Trophoblast cell (in vitro differentiated cells and primary cell): Measurements from ENCODE around the gene AAK1.

Experiments used
- DNase-seq, 2 donors: peaks; one replicate each; pipeline ENCODE4 v3.0.0-alpha.2; 2016
- H2AFZ ChIP-seq: 2 replicates; pipeline ENCODE4 v1.6.1; 2013; ENCODE audit warnings: low read length, moderate library complexity, mild to moderate bottlenecking; ENCODE audit not compliant: insufficient read depth, poor library complexity
- H2AK5ac ChIP-seq: 2 replicates; pipeline ENCODE4 v1.6.1; 2013; ENCODE audit warnings: mild to moderate bottlenecking, low read length
- H2BK120ac ChIP-seq: 2 replicates; pipeline ENCODE4 v1.6.1; 2013; ENCODE audit warnings: low read length, mild to moderate bottlenecking, moderate library complexity; ENCODE audit not compliant: insufficient read depth, poor library complexity
- H2BK12ac ChIP-seq: 2 replicates; pipeline ENCODE4 v1.6.1; 2013; ENCODE audit warnings: mild to moderate bottlenecking, low read length, moderate library complexity
- H2BK5ac ChIP-seq: 2 replicates; pipeline ENCODE4 v1.6.1; 2013; ENCODE audit warnings: low read length, low read depth, moderate library complexity, mild to moderate bottlenecking; ENCODE audit not compliant: poor library complexity
- H3K14ac ChIP-seq: 2 replicates; pipeline ENCODE4 v1.6.1; 2013; ENCODE audit warnings: mild to moderate bottlenecking, low read length
- H3K18ac ChIP-seq: 2 replicates; pipeline ENCODE4 v1.6.1; 2013; ENCODE audit warnings: mild to moderate bottlenecking, low read length
- H3K23ac ChIP-seq: 2 replicates; pipeline ENCODE4 v1.6.1; 2013; ENCODE audit warnings: low read length
- H3K27ac ChIP-seq: 2 replicates; pipeline ENCODE4 v1.5.1; 2013; ENCODE audit warnings: low read depth, mild to moderate bottlenecking, inconsistent platforms, low read length, moderate library complexity
- H3K27me3 ChIP-seq: 2 replicates; pipeline ENCODE4 v1.6.1; 2013; ENCODE audit warnings: inconsistent platforms, mild to moderate bottlenecking, low read length, moderate library complexity; ENCODE audit not compliant: insufficient read depth
- H3K36me3 ChIP-seq, 2 experiments: 1 replicate in 1 of 2; 2 replicates in 1 of 2; pipeline ENCODE4 v1.6.1; 2013; ENCODE audit warnings: low read length in 2 of 2, mild to moderate bottlenecking in 2 of 2, moderate library complexity in 1 of 2; ENCODE audit not compliant: insufficient read depth in 2 of 2, control insufficient read depth in 1 of 2
- H3K4ac ChIP-seq: 2 replicates; pipeline ENCODE4 v1.6.1; 2013; ENCODE audit warnings: low read depth, mild to moderate bottlenecking, low read length, moderate library complexity
- H3K4me1 ChIP-seq, 2 experiments: 1 replicate in 1 of 2; 2 replicates in 1 of 2; pipeline ENCODE4 v1.6.1; 2013; ENCODE audit warnings: low read length in 2 of 2, mild to moderate bottlenecking in 2 of 2, moderate library complexity in 1 of 2; ENCODE audit not compliant: insufficient read depth in 2 of 2, control insufficient read depth in 1 of 2
- H3K4me2 ChIP-seq: 2 replicates; pipeline ENCODE4 v1.6.1; 2013; ENCODE audit warnings: inconsistent platforms, mild to moderate bottlenecking, low read length, moderate library complexity
- H3K4me3 ChIP-seq: 2 replicates; pipeline ENCODE4 v1.5.1; 2013; ENCODE audit warnings: mild to moderate bottlenecking, low read depth, low read length, inconsistent platforms
- H3K79me1 ChIP-seq: one replicate; pipeline ENCODE4 v1.6.1; 2013; ENCODE audit warnings: low read length
- H3K79me2 ChIP-seq: 2 replicates; pipeline ENCODE4 v1.6.1; 2013; ENCODE audit warnings: low read length, mild to moderate bottlenecking; ENCODE audit not compliant: control insufficient read depth, insufficient read depth, poor library complexity
- H3K9ac ChIP-seq: 2 replicates; pipeline ENCODE4 v1.6.1; 2013; ENCODE audit warnings: mild to moderate bottlenecking, low read length
- H3K9me3 ChIP-seq: 2 replicates; pipeline ENCODE4 v1.6.1; 2013; ENCODE audit warnings: low read depth, mild to moderate bottlenecking, control low read depth, inconsistent platforms, low read length; ENCODE audit not compliant: insufficient read depth
- H4K12ac ChIP-seq: 2 replicates; pipeline ENCODE4 v1.6.1; 2013; ENCODE audit warnings: low read depth, mild to moderate bottlenecking, low read length, moderate library complexity
- H4K8ac ChIP-seq: 2 replicates; pipeline ENCODE4 v1.6.1; 2013; ENCODE audit warnings: low read depth, mild to moderate bottlenecking, low read length, moderate library complexity
- H4K91ac ChIP-seq: one replicate; pipeline ENCODE4 v1.6.1; 2013; ENCODE audit warnings: low read depth, mild to moderate bottlenecking, low read length, moderate library complexity
- WGBS: extraction: QIAGEN DNeasy Blood & Tissue Kit; methylation state at CpG from one replicate; pipeline ENCODE4 v1.1.7; 2013; ENCODE audit warnings: missing lambda C conversion rate; ENCODE audit not compliant: insufficient read length, insufficient coverage; ENCODE audit errors: extremely low coverage; 5-methylcytosine and 5-hydroxymethylcytosine counted together

The AAK1 gene

DNA sequence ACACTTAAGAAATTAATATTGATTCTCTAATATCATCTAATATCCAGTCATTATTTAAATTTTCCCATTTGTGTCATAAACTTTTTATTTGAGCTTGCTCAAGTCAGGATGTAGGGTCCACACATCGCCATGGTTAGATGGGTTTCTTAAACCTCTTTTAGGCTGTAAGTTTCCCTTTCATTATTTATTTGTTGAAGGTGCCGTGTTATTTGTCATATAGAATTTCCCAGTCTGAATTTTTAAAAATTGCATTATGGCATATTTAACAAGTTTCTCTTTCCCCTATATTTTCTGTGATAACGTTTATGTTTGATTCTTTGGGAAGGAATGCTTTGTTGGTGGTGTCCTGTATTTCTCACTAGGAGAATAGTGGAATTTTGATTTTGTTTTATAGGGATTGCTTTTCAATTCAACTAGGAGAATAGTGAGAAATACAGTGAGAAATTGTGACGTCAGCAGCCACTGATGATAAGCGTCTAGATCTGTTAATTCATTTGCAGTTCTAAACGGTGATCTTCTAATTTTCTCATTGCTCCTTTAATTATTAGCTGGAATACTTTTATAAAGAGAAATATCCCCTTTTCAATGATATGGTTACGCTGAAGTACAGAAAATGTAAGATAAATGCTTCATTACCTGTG, 44.6 kb upstream of the AAK1 start:
- Histone ChIP-seq H2AFZ (no peak overlapping the region), H3K27ac (no peak overlapping the region), H4K8ac (no peak overlapping the region), H3K36me3 (no peaks in the 10 kb centered on the region), H3K23ac (no peak overlapping the region), H2AK5ac (no peak overlapping the region), H4K91ac (no peak overlapping the region), H3K4ac (no peak overlapping the region), H2BK120ac (no peak overlapping the region), H2BK5ac (no peak overlapping the region), H3K9me3 (no peaks in the 10 kb centered on the region), H3K79me2 (no peaks in the 10 kb centered on the region), H3K27me3 (no peaks in the 10 kb centered on the region), H3K4me3 (no peak overlapping the region), H3K4me1 (peaks cover 2% of the 10 kb centered on the region in 2 experiments), H2BK12ac (no peak overlapping the region), H3K14ac (no peak overlapping the region), H3K18ac (no peak overlapping the region), H3K9ac (no peak overlapping the region), H3K4me2 (no peak overlapping the region), H4K12ac (no peak overlapping the region), H3K79me1 (peaks cover 4% of the 10 kb centered on the region)
- no peak for DNase-seq
- no CpG with 5 or more reads among the region's 7 CpGs for WGBS

DNA sequence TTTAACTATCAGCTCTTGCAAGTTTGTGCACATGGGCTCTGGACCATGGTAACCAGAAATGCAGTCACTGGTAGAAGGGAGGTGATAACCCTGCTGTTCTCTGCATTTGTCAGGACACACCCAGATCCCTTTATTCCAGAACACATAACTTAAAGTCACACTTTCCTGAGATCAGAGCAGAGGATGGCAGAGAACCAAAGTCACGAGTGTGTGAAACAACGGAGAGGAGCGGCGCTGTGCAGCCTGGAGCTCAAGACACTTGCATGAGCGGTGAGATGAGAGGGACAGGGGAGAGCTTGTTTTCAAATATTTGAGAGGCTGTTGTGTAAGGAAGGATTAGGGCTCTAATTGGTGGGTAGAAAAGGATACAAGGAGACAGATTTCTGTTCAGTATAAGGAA, 43.3 kb upstream of the AAK1 start:
- Histone ChIP-seq H2AFZ (no peak overlapping the region), H3K27ac (no peak overlapping the region), H3K14ac (no peak overlapping the region), H3K79me1 (peaks cover 4% of the 10 kb centered on the region), H3K18ac (no peak overlapping the region), H3K36me3 (no peaks in the 10 kb centered on the region), H3K79me2 (no peaks in the 10 kb centered on the region), H2BK12ac (no peak overlapping the region), H3K4me2 (no peak overlapping the region), H3K9me3 (no peaks in the 10 kb centered on the region), H3K27me3 (no peaks in the 10 kb centered on the region), H3K4ac (no peak overlapping the region), H2BK5ac (no peak overlapping the region), H3K9ac (no peak overlapping the region), H3K4me3 (no peak overlapping the region), H2AK5ac (no peak overlapping the region), H3K4me1 (peaks cover 2% of the 10 kb centered on the region in 2 experiments), H4K91ac (no peak overlapping the region), H3K23ac (no peak overlapping the region), H2BK120ac (no peak overlapping the region), H4K12ac (no peak overlapping the region), H4K8ac (no peak overlapping the region)
- WGBS: no CpG with 5 or more reads among the region's 5 CpGs
- peak; percentile 16 to 34 for DNase-seq

DNA sequence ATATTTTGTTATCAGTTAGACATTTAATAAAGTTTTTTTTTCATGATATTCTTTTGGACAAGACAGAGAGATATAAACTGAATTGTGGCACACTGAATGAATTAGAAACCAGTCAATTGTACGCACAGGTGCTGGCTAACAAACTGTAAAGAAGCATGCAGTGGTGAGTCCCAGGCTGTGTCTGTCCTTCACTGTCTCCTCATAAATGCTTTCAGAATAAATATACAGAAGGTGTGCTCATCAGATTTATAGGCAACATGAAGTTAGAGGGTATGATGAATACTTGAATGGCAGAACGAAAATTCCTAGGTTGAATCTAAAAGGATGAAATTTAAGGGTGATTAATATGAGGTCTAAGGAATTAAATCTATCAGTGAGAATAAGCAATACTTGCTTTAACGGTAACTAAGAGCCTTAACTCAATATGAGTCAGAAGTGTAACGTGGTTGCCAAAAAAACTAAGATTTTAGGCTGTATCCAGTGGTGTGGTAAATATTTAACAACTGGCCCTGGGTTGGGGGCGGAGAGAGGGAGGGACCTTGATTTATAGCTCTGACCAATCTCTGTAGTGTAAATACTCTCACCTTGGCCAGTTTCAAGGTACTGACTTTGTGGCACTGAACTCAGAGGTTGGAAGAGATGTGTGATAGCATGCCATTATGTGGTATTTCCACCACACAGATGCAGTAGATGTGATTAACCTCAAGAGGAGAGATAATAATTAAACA, 41.9 kb upstream of the AAK1 start:
- H3K14ac ChIP-seq: no peak overlapping the region
- H3K4me2 ChIP-seq: no peak overlapping the region
- no peak overlapping the region for H4K12ac ChIP-seq
- no peak overlapping the region for H3K23ac ChIP-seq
- H4K8ac ChIP-seq: no peak overlapping the region
- WGBS: no CpG with 5 or more reads among the region's 5 CpGs
- H2BK120ac ChIP-seq: no peak overlapping the region
- peak overlapping the region; percentile 35 for H4K91ac ChIP-seq
- DNase-seq: no peak
- no peak overlapping the region for H3K4ac ChIP-seq
- H3K18ac ChIP-seq: no peak overlapping the region
- no peaks in the 10 kb centered on the region for H3K36me3 ChIP-seq
- no peak overlapping the region for H3K27ac ChIP-seq
- H3K4me3 ChIP-seq: no peak overlapping the region
- H3K27me3 ChIP-seq: no peaks in the 10 kb centered on the region
- H2AK5ac ChIP-seq: no peak overlapping the region
- H2BK12ac ChIP-seq: no peak overlapping the region
- no peaks in the 10 kb centered on the region for H3K79me2 ChIP-seq
- H2AFZ ChIP-seq: no peak overlapping the region
- peaks cover 4% of the 10 kb centered on the region for H3K79me1 ChIP-seq
- no peak overlapping the region for H3K9ac ChIP-seq
- peaks cover 2% of the 10 kb centered on the region in 2 experiments for H3K4me1 ChIP-seq
- H2BK5ac ChIP-seq: no peak overlapping the region
- H3K9me3 ChIP-seq: no peaks in the 10 kb centered on the region

DNA sequence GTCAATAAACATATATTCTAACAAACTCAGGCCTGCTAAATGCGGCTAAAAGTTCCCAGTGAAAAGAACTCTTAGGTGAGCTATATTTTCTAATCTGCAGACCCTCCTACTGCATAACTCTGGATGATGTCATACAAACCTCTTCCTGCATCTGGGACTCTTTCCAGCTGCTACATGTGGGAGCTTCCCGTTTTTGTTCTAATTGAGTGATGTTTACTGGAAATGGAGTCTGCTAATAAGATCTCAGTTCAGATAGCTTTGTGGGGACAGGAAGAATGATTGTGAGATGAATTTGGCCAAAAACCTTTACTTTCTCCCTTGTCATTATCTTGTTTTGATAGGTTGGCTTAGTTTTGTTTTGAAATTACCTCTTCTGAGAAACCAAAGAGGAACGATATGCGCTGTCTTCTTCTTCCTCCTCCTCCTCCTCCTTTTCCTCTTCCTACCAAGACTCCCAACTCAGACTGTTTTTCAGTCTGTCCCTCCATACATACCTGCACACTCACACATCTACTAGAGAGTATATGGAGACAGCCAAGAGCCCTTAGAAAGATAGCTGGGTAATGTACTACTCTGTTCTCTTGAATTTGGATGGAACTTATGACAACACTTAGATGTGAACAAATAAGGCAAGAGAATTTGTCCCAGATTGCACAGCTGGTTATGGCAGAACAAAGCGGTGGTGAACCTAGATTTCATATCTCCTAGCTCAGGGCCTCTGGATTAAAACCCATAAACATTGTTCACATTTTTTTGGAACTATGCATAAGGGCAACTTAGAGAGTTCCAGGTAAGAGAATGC, 39.8 kb upstream of the AAK1 start:
- Histone ChIP-seq H3K18ac (no peak overlapping the region), H2BK120ac (peak overlapping the region; percentile 16), H4K8ac (no peak overlapping the region), H3K79me2 (no peaks in the 10 kb centered on the region), H3K4me2 (peak overlapping the region; percentile 38), H3K14ac (no peak overlapping the region), H2AFZ (no peak overlapping the region), H4K91ac (no peak overlapping the region), H3K23ac (no peak overlapping the region), H3K9me3 (no peaks in the 10 kb centered on the region), H3K27me3 (no peaks in the 10 kb centered on the region), H4K12ac (no peak overlapping the region), H3K79me1 (peaks cover 4% of the 10 kb centered on the region), H3K4me3 (no peak overlapping the region), H3K4ac (no peak overlapping the region), H3K36me3 (no peaks in the 10 kb centered on the region), H3K9ac (no peak overlapping the region), H3K4me1 (peaks cover 2% of the 10 kb centered on the region in 2 experiments), H2BK5ac (no peak overlapping the region), H3K27ac (peak overlapping the region; percentile 77), H2AK5ac (no peak overlapping the region), H2BK12ac (no peak overlapping the region)
- peak; percentile 80 to 95 for DNase-seq
- no CpG with 5 or more reads among the region's 5 CpGs for WGBS
